ENCODE results near the gene PTPRO.
A peak's percentile ranks its signal among the peaks of the same experiment; 100 is the strongest.

The PTPRO gene

GRCh38 chr12:15526033-15526432 is 203.7 kb downstream of the PTPRO start:
- no peak for DNase-seq (ENCODE audit: extremely low read depth, low read depth)
- TF ChIP-seq, protein P1, sequence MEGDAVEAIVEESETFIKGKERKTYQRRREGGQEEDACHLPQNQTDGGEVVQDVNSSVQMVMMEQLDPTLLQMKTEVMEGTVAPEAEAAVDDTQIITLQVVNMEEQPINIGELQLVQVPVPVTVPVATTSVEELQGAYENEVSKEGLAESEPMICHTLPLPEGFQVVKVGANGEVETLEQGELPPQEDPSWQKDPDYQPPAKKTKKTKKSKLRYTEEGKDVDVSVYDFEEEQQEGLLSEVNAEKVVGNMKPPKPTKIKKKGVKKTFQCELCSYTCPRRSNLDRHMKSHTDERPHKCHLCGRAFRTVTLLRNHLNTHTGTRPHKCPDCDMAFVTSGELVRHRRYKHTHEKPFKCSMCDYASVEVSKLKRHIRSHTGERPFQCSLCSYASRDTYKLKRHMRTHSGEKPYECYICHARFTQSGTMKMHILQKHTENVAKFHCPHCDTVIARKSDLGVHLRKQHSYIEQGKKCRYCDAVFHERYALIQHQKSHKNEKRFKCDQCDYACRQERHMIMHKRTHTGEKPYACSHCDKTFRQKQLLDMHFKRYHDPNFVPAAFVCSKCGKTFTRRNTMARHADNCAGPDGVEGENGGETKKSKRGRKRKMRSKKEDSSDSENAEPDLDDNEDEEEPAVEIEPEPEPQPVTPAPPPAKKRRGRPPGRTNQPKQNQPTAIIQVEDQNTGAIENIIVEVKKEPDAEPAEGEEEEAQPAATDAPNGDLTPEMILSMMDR (IDR thresholded peaks at IDR 0.05; ENCODE audit: low read depth, low read length) = no peak

GRCh38 chr12:15527201-15528080 is 205.1 kb downstream of the PTPRO start:
- DNase-seq (ENCODE audit: extremely low read depth, low read depth) = no peak
- TF ChIP-seq, protein P1 (IDR thresholded peaks at IDR 0.05; ENCODE audit: low read depth, low read length) = no peak; the same call in 1 of the 2 replicates

DNA sequence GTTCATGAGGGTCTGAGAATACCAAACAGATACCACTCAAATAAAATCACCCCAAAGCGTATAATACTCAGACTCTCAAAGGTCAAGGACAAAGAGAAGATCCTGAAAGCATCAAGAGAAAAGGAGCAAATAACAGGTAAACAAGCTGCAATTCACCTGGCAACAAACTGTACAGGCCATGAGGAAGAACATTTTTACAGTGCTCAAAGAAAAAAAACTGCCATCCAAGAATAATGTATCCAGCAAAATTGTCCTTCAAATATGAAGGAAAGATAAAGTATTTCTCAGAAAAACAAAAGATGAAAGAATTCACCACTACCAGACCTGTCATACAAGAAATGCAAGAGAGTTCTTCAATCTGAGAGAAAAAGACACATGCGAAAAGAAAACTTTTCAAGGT is 206.4 kb downstream of the PTPRO start:
- TF ChIP-seq, protein P1 (IDR thresholded peaks at IDR 0.05; ENCODE audit: low read depth, low read length) = no peak
- DNase-seq (ENCODE audit: extremely low read depth, low read depth) = no peak

DNA sequence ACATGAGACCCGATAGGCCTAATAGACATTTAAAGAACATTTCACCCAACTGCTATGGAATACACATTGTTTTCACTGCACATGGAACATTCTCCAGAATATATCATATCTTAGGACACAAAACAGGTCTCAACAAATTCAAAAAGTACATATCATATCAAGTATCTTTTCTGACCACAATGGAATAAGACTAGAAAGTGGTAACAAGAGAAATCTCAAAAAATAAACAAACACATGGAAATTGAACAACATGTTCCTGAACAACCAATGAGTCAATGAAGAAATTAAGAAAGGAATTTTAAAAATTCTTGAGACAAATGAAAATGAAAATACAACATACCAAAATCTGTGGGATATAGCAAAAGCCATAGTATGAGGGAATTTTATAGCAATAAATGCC is 208.1 kb downstream of the PTPRO start:
- DNase-seq (ENCODE audit: extremely low read depth, low read depth) = no peak
- TF ChIP-seq, protein P1 (IDR thresholded peaks at IDR 0.05; ENCODE audit: low read depth, low read length) = no peak

DNA sequence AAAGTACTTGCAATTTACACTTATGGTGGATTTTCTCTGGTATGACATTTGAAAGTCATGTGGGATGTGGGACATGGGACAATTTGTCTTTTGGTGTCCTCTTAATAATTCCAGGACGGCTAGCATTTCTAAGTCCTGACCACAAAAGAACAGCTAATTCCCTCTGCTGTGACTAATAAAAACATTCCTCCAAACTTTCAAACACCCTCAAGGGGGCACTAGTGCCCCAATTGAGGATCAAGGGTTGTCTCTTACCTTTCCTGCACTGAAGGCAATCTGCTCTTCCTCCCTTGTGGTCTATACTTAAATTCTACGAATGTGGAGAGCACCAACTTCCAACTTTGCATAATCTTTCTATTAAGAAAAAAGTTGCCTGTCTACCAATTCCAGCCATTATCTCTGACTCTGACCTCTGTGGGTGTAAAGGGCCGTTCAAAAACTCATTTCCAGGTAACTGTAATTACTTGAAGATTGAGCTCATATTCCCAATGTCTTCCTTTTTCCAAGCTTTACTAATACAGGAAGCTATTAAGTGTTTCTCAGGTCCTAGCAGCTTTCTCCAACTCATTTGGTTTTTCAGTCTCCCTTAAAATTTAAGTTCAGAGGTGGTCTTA is 210.2 kb downstream of the PTPRO start:
- DNase-seq (ENCODE audit: extremely low read depth, low read depth) = no peak
- TF ChIP-seq, protein P1 (IDR thresholded peaks at IDR 0.05; ENCODE audit: low read depth, low read length) = peak; percentile 61

GRCh38 chr12:15534322-15534721 is 212.0 kb downstream of the PTPRO start:
- TF ChIP-seq, protein P1 (IDR thresholded peaks at IDR 0.05; ENCODE audit: low read depth, low read length) = no peak
- DNase-seq (ENCODE audit: extremely low read depth, low read depth) = no peak

GRCh38 chr12:15534874-15535273 is 212.6 kb downstream of the PTPRO start:
- DNase-seq (ENCODE audit: extremely low read depth, low read depth) = no peak
- TF ChIP-seq, protein P1 (IDR thresholded peaks at IDR 0.05; ENCODE audit: low read depth, low read length) = no peak
